Fibroblast of lung (primary cell): ENCODE data around the gene FHOD3. TPM values are rescaled to one million over a fixed set of nuclear protein-coding genes. Genes with fewer than 3 reads are reported as not detected.

ENCODE experiments used
- DNase-seq, 2 donors: peaks; one replicate each; pipeline versions ENCODE4 v3.0.0 to v3.0.0-alpha.2; 2010; ENCODE audit warnings: low read depth in 2 of 2
- H2AFZ ChIP-seq: 2 replicates; pipeline ENCODE4 v1.5.1; 2012; ENCODE audit warnings: low read length, control low read depth, inconsistent platforms
- H3K27ac ChIP-seq: 2 replicates; pipeline ENCODE4 v1.5.1; 2011; ENCODE audit warnings: low read length, control low read depth; ENCODE audit not compliant: insufficient read depth
- H3K27me3 ChIP-seq: 2 replicates; pipeline ENCODE4 v1.5.1; 2011; ENCODE audit warnings: mild to moderate bottlenecking, low read length; ENCODE audit not compliant: control insufficient read depth, insufficient read depth
- H3K36me3 ChIP-seq: 2 replicates; pipeline ENCODE4 v1.5.1; 2011; ENCODE audit warnings: low read length; ENCODE audit not compliant: control insufficient read depth, insufficient read depth
- H3K4me1 ChIP-seq: 2 replicates; pipeline ENCODE4 v1.5.1; 2011; ENCODE audit warnings: low read length; ENCODE audit not compliant: control insufficient read depth, insufficient read depth; ENCODE audit errors: extremely low read depth
- H3K4me2 ChIP-seq: 2 replicates; pipeline ENCODE4 v1.5.1; 2011; ENCODE audit warnings: low read length, control low read depth; ENCODE audit not compliant: insufficient read depth; ENCODE audit errors: extremely low read depth
- H3K4me3 ChIP-seq, 4 experiments: fragments of 200-600 bp in 1 of 4; sonication (generic) in 1 of 4; replicated peaks in 1 of 4; 2 replicates each; pipeline ENCODE4 v1.5.1; 2011 to 2016; ENCODE audit warnings: low read length in 4 of 4, low read depth in 3 of 4, mild to moderate bottlenecking in 3 of 4, control low read depth in 2 of 4, inconsistent platforms in 1 of 4, mixed read lengths in 1 of 4; ENCODE audit not compliant: insufficient read depth in 1 of 4; ENCODE audit errors: control extremely low read depth in 1 of 4
- H3K79me2 ChIP-seq: 2 replicates; pipeline ENCODE4 v1.5.1; 2012; ENCODE audit warnings: mild to moderate bottlenecking, low read length, inconsistent platforms; ENCODE audit not compliant: control insufficient read depth, insufficient read depth
- H3K9ac ChIP-seq: 2 replicates; pipeline ENCODE4 v1.5.1; 2011; ENCODE audit warnings: mild to moderate bottlenecking, low read length, control low read depth; ENCODE audit not compliant: insufficient read depth
- H3K9me3 ChIP-seq: 2 replicates; pipeline ENCODE4 v1.5.1; 2012; ENCODE audit warnings: low read depth, low read length; ENCODE audit not compliant: control insufficient read depth, insufficient read depth
- H4K20me1 ChIP-seq: 2 replicates; pipeline ENCODE4 v1.5.1; 2011; ENCODE audit warnings: low read length; ENCODE audit not compliant: control insufficient read depth, insufficient read depth; ENCODE audit errors: extremely low read depth
- CTCF ChIP-seq, 2 donors: IDR thresholded peaks in 1 of 2; conservative IDR thresholded peaks in 1 of 2; 1 replicate in 1 of 2; 2 replicates in 1 of 2; pipeline ENCODE4 v1.5.1; 2011 to 2012; ENCODE audit warnings: low read length in 2 of 2, control low read depth in 1 of 2, inconsistent platforms in 1 of 2, low read depth in 1 of 2, mild to moderate bottlenecking in 1 of 2
- EZH2 ChIP-seq: IDR thresholded peaks from 2 replicates; pipeline ENCODE4 v1.5.1; 2012; ENCODE audit warnings: low read length, control low read depth, mild to moderate bottlenecking; ENCODE audit errors: missing control alignments
- polyA plus RNA-seq, 2 donors: library from polyadenylated mRNA; depleted of rRNA in 1 of 2; stranded (reverse) in 1 of 2; unstranded in 1 of 2; fragments of >200 nt; gene quantifications; 2 replicates each; pipeline ENCODE4 v1.2.1, GENCODE V29; 2011 to 2012; ENCODE audit warnings: missing spikeins in 1 of 2
- total RNA-seq: library from RNA; depleted of rRNA; stranded (reverse); fragments of >200 nt; gene quantifications from 2 replicates; pipeline ENCODE4 v1.2.1, GENCODE V29; 2014

The FHOD3 gene
- total and polyA plus RNA-seq, 2 donors (not counting 1 experiment from before 2014, with no cell fraction given), result 16.1 to 28.2 TPM

- H2AFZ ChIP-seq, result no peak overlapping the region
- H3K36me3 ChIP-seq, result no peaks in the 10 kb centered on the region
- no peak for DNase-seq
- TF ChIP-seq EZH2, result no peak
- TF ChIP-seq CTCF (conservative IDR thresholded peaks at IDR 0.05 in 1 of 2, IDR thresholded peaks at IDR 0.05 in 1 of 2; ENCODE audit: low read depth in 1 of 2, low read length in 2 of 2), result no peak
- H3K27me3 ChIP-seq, result no peaks in the 10 kb centered on the region
- H3K9me3 ChIP-seq, result no peaks in the 10 kb centered on the region
- no peak overlapping the region for H3K9ac ChIP-seq
- no peaks in the 10 kb centered on the region for H4K20me1 ChIP-seq
- H3K4me3 ChIP-seq, result no peak overlapping the region
- no peak overlapping the region for H3K4me2 ChIP-seq
- H3K27ac ChIP-seq, result no peak overlapping the region
- H3K79me2 ChIP-seq, result no peaks in the 10 kb centered on the region
- no peaks in the 10 kb centered on the region for H3K4me1 ChIP-seq
These were observed 111.1 kb downstream of the FHOD3 start for GRCh38 chr18:36408606-36409005.

- no peak for DNase-seq
- H2AFZ ChIP-seq, result no peak overlapping the region
- H3K27ac ChIP-seq, result no peak overlapping the region
- no peaks in the 10 kb centered on the region for H3K27me3 ChIP-seq
- no peak overlapping the region for H3K9ac ChIP-seq
- H3K79me2 ChIP-seq, result no peaks in the 10 kb centered on the region
- H4K20me1 ChIP-seq, result no peaks in the 10 kb centered on the region
- no peak overlapping the region for H3K4me3 ChIP-seq
- no peak overlapping the region for H3K4me2 ChIP-seq
- no peak for TF ChIP-seq EZH2
- no peak for TF ChIP-seq CTCF (conservative IDR thresholded peaks at IDR 0.05 in 1 of 2, IDR thresholded peaks at IDR 0.05 in 1 of 2; ENCODE audit: low read depth in 1 of 2, low read length in 2 of 2)
- H3K4me1 ChIP-seq, result no peaks in the 10 kb centered on the region
- H3K36me3 ChIP-seq, result no peaks in the 10 kb centered on the region
- no peaks in the 10 kb centered on the region for H3K9me3 ChIP-seq
These were observed 112.3 kb downstream of the FHOD3 start for GRCh38 chr18:36409779-36410178.

- no peak for DNase-seq
- Histone ChIP-seq H2AFZ (no peak overlapping the region), H3K4me1 (no peaks in the 10 kb centered on the region), H3K79me2 (no peaks in the 10 kb centered on the region), H3K27me3 (no peaks in the 10 kb centered on the region), H3K9me3 (no peaks in the 10 kb centered on the region), H3K9ac (no peak overlapping the region), H3K4me3 (no peak overlapping the region), H3K36me3 (no peaks in the 10 kb centered on the region), H4K20me1 (no peaks in the 10 kb centered on the region), H3K4me2 (no peak overlapping the region), H3K27ac (no peak overlapping the region)
- TF ChIP-seq EZH2, result no peak
- no peak for TF ChIP-seq CTCF (conservative IDR thresholded peaks at IDR 0.05 in 1 of 2, IDR thresholded peaks at IDR 0.05 in 1 of 2; ENCODE audit: low read depth in 1 of 2, low read length in 2 of 2)
These were observed 112.8 kb downstream of the FHOD3 start for GRCh38 chr18:36410346-36410745.
